ENCODE data around the gene DACT3.
A peak's percentile ranks its signal among the peaks of the same experiment; 100 is the strongest.

DACT3 gene, protein sequence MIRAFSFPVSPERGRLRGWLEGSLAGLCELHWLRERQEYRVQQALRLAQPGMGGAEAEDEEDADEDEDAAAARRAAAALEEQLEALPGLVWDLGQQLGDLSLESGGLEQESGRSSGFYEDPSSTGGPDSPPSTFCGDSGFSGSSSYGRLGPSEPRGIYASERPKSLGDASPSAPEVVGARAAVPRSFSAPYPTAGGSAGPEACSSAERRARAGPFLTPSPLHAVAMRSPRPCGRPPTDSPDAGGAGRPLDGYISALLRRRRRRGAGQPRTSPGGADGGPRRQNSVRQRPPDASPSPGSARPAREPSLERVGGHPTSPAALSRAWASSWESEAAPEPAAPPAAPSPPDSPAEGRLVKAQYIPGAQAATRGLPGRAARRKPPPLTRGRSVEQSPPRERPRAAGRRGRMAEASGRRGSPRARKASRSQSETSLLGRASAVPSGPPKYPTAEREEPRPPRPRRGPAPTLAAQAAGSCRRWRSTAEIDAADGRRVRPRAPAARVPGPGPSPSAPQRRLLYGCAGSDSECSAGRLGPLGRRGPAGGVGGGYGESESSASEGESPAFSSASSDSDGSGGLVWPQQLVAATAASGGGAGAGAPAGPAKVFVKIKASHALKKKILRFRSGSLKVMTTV

GRCh38 chr19:46661020-46661731, at the start of gene DACT3:
Gene DACT3 (minus strand): TSS chr19:46661182. CDS start chr19:46661064, 118 bp downstream.
- peak; percentile 100 for DNase-seq (ENCODE audit: low read depth)

DNA sequence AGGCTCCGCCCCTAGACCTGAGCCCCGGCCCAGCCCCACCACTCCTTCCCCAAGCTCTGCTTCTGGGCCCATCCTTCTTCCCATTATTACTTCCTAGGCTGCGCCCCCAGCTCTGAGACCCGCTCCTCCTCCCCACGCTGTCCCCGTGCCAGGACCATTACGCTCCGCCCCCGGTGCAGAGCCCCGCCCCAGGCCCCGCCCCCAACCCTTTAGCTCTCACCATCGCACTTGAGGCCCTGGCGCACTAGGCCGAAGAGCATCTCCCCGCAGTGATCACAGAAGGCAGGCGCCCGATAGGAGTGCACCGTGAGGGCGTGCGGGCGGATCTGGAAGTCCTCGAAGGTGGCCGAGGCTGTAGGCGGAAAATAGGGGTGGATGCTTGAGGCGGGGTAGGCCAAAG, 49.7 kb upstream of the DACT3 start:
- no peak for DNase-seq (ENCODE audit: low read depth)

- DNase-seq (ENCODE audit: low read depth), result peak; percentile 84
Measured at GRCh38 chr19:46704379-46705076, 43.5 kb upstream of the DACT3 start.

DNA sequence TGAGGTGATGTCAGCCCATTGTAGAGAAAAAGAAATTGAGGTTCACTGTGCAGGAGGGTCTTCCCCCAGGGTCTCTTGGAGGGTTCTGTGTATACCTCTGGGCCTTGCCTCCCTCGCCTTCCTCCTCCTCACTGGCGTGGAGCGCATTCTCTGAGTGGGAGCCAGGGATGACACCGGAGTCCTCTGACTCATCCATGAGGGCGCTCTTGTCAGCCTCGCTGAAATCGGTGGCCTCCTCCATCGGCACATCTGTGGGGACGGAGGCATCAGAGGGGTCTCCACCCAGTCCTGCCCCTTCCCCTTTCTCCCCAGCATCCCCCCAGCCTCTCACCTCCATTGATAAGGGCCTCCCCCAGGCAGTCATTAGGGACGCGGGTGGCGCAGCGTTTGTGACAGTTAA, 39.7 kb upstream of the DACT3 start:
- DNase-seq (ENCODE audit: low read depth), result no peak

GRCh38 chr19:46698395-46699321, 37.7 kb upstream of the DACT3 start:
- no peak for DNase-seq (ENCODE audit: low read depth)

DNA sequence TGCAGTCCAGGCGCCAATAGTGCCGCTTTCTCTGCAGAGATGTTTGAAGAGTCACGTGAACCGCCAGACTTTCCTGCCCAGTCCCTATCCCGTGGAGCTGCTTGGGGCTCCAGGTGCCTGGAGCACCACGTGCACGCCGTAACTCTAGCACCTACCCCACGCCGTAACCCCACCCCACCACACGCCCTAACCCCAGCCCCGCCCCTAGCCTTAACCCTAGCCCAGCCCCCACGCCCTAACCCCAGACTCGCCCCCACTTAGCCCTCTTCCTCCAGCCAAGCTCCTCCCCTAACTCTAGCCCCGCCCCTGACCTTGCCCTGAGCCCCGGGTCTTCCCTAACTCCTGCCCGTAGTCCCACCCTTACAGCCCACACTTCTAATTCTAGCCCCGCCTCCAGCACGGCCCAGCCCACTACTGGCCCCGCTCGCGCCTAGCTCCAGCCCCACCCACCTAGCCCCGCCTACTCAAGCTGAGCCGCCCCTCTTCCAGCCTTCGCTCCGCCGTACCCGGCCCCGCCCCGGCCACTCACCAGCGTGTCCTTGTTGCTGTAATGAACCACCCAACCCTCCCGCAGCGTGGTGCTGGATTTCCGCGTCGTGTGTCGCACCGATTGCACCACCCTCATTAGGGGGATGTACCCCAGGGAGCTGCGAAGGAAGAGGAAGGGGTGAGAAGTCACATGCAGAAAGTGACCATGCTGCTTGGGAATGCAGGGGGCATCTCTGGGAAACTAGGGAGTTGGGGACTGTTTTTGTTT, 36.4 kb upstream of the DACT3 start:
- no peak for DNase-seq (ENCODE audit: low read depth)

DNA sequence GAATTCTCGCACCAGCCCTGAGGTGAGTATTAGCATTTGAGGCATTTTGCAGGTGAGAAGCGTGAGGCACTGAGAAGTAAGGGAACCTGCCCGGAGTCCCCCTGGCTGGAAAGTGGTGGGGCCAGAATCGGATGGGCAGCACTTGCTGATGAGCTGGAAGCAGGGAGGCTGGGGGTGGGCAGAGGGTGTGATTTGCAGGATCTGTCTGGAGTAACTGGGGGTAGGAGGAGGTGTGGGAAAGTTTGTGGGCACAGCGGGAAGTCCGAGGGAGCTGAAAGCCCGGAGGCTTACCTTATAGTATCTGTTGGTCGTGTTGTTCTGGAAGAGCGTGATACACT, 35.9 kb upstream of the DACT3 start:
- DNase-seq (ENCODE audit: low read depth), result no peak

- DNase-seq (ENCODE audit: low read depth), result no peak
Measured at GRCh38 chr19:46696052-46696451, 35.1 kb upstream of the DACT3 start.

- no peak for DNase-seq (ENCODE audit: low read depth)
Measured at GRCh38 chr19:46693760-46694159, 32.8 kb upstream of the DACT3 start.

GRCh38 chr19:46692918-46693722, 32.1 kb upstream of the DACT3 start:
- DNase-seq (ENCODE audit: low read depth), result no peak

GRCh38 chr19:46691948-46692347, 31.0 kb upstream of the DACT3 start:
- no peak for DNase-seq (ENCODE audit: low read depth)

DNA sequence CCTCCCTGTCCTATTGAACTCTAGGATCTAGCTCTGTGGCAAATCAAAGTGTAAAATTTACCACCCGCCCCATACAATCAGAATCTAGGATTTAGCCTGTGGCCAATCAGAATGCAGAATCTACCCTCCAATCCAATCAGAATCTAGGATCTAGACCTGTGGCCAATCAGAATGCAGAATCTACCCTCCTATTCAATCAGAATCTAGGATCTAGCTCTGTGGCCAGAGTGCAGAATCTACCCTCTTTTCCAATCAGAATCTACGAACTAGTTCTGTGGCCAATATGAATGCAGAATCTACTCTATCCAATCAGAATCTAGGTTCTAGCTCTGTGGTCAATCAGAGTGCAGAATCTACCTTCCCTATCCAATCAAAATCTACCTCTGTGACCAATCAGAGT, 30.1 kb upstream of the DACT3 start:
- DNase-seq (ENCODE audit: low read depth), result no peak

DNA sequence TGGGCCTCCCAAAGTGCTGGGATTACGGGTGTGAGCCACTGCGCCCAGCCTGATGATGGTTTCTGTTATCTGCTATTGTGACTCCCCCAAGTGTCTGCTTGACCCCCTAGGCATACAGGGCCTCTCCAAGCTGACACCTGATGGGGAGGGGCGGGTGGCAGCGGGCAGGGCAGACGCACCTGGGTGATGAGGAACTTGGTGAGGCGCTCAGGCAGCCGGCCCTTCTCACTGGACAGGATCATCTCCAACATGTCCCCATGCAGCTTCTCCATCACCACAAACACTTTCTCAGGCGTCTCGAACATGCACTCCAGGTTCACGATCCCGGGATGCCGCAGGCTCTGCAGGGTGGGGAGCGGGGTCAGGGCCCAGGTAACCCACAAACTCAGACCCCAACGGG, 28.4 kb upstream of the DACT3 start:
- DNase-seq (ENCODE audit: low read depth), result no peak

- no peak for DNase-seq (ENCODE audit: low read depth)
Measured at GRCh38 chr19:46687438-46688145, 26.6 kb upstream of the DACT3 start.

- DNase-seq (ENCODE audit: low read depth), result no peak
Measured at GRCh38 chr19:46685189-46685588, 24.2 kb upstream of the DACT3 start.

GRCh38 chr19:46678110-46678732, 17.2 kb upstream of the DACT3 start:
- peak; percentile 14 for DNase-seq (ENCODE audit: low read depth)

GRCh38 chr19:46674416-46675178, 13.6 kb upstream of the DACT3 start:
- no peak for DNase-seq (ENCODE audit: low read depth)

GRCh38 chr19:46670813-46671212, 9.8 kb upstream of the DACT3 start:
- no peak for DNase-seq (ENCODE audit: low read depth)

Data from activated gamma-delta T cell treated with anti-CD3 and anti-CD28 coated beads, Interleukin-2, amount 50 U/mL, for 16 hours (primary cell).